GM19023 (cell line): ENCODE results near the gene RNF181.
A peak's percentile ranks its signal among the peaks of the same experiment; 100 is the strongest.
"Not testable (repeated sequence)": the region's sequence is repeated elsewhere in the genome, so short reads cannot be mapped to it uniquely, and the experiment has no call there.

Experiments
- ATAC-seq: cut with Tn5 transposase; IDR thresholded peaks from one replicate; pipeline ENCODE4 v1.9.1; 2021; ENCODE audit warnings: mild to moderate bottlenecking, moderate library complexity; ENCODE audit not compliant: unreplicated experiment

Gene RNF181

GRCh38 chr2:85577063-85577385 lies 18.5 kb upstream of the RNF181 start:
- ATAC-seq = no peak

DNA sequence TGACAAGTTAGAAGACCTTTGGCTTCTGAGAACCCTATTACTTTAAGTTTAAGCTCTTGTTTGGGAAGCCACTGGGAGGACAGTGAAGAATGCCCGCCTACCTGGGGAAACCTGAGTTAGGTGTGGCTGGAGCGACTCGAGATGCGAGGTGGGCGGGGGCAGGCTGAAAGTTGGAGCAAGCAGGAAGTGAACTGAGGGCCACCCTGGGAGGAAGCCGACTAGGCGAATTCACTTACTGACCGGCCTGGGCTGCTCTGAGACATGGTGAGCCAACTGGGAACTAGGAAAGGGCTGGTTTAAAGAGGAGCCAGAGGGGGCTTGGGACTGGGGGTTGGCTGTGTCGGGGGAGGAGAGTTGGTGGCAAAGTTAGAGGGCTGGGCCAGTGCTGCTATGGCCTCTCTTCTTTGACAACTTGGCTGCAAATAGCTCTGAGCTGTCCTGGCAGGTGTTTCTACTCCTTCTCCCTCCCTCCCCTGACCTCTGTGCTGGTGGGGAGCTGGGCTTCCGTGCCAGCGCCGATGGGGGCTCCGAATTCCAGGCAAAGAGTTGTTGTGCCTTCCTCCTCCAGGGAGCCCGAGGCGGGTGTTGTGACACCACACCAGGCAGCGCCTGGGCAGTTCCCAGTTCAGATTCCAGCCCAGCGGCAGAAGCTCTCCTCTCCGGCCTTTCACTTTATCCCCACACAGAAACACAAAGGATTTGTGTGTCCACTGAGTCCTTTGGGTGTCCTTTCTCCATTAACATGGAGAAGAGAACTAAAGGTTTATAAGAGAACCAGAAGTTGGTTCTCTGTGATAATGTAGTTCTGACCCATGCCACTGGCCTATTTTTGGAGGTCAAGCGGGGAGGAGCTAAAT lies 17.9 kb upstream of the RNF181 start, which contains the start of gene VAMP8:
Gene VAMP8, plus strand, starts transcription at position 201 of the 857 bp plus-strand sequence. Its CDS starts 61 bp downstream, at position 262.
- ATAC-seq = peak; percentile 62

DNA sequence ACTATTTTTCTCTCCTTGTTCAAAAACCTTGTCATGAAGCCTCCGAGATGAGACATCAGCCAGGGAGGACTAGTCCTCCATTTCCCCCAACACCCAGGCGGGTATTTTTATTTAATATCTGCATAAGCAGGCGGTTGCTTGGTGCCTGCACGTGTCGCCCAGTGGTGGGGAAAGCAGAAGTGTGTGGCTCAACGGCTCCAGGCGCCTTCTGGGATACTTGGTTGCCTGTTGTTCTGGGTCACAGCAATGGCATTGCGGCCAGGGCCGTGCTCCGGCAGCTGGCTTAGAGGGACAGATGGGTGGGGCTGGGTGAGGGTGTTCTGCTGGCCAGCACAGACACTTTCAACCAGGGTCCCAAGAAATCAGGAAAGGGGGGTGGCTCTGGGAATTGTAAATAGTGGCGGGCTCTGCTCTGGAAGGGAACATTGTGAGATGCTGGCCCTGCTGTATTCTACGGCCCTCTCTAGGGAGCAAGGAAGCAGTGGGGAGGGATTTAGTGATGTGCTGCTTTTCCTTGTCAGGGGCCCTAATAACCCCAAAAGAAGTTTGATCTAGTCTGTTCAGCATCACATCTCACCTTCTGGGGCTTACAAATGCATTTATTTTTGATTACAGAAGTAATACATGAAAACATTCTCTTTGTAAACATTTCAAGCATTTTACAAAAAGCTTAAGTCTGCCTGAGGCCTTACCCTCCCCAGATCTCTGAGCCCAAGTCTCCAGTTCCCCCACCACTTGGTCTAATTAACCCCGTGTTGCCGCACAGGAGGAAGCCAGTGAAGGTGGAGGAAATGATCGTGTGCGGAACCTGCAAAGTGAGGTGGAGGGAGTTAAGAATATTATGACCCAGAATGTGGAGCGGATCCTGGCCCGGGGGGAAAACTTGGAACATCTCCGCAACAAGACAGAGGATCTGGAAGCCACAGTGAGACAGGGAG lies 17.0 kb upstream of the RNF181 start:
- ATAC-seq = peak; percentile 44

DNA sequence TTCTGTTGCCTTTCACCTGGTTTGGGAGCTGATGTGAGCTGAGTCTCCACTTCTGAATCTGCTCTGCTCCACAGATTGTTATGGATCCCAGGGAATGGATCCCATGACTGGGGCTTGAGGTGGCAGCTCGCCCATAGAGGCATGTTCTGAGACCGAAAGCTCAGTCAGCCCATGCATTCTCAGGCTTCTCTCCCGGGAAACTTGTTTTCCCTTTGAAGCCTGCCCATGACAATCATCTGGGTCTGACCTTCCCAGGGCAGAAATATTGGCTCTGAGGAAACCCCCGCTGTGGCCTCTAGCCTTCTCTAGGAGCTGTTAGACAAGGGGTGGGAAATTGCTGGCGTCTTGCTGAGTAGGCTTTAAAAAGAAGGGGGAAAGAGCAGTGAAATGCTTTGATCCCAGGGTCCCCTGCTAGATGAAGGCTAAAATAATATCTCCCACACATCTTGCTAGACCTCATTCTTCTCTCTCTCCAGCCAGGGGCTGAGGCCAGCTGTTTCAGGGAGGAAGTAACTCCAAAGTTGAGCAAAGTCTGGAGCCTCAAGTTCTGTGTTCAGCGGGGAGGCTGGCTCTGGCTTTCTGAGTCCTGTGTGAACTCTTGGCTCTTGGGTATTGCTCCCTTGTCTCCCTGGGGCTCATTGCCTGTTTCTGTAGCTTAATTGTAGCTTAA lies 16.1 kb upstream of the RNF181 start:
- no peak for ATAC-seq

DNA sequence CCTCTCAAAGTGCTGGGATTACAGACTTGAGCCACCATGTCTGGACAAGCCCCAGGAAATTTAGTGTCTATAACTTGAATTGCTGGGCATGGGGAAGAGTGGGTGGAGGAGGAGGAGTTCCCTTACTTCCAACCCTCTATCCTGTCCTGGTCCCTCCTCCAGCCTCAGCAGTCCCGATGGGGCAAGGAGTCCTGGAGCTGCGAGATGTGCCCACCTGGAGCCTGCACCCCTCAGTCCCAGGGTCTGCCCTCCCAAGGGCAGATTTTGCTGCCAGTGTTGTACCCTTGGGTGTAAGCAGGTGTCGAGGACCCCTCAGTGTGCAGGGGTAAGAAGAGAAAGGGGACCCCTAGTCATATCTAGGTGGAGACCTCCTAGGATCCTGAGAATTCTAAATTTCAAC lies 15.3 kb upstream of the RNF181 start:
- ATAC-seq = no peak

- ATAC-seq = no peak
Observed at GRCh38 chr2:85582492-85582891, 13.1 kb upstream of the RNF181 start.

GRCh38 chr2:85583667-85584353 lies 11.7 kb upstream of the RNF181 start:
- ATAC-seq = no peak

- ATAC-seq = peak; percentile 72
Observed at GRCh38 chr2:85584354-85584856, 11.1 kb upstream of the RNF181 start, which contains the start of gene VAMP5. Gene VAMP5 (plus strand): TSS chr2:85584431. CDS start chr2:85584491, 60 bp downstream.

GRCh38 chr2:85584857-85585780 lies 10.4 kb upstream of the RNF181 start:
- ATAC-seq = peak; percentile 50

GRCh38 chr2:85585781-85586105 lies 9.8 kb upstream of the RNF181 start:
- ATAC-seq = no peak

DNA sequence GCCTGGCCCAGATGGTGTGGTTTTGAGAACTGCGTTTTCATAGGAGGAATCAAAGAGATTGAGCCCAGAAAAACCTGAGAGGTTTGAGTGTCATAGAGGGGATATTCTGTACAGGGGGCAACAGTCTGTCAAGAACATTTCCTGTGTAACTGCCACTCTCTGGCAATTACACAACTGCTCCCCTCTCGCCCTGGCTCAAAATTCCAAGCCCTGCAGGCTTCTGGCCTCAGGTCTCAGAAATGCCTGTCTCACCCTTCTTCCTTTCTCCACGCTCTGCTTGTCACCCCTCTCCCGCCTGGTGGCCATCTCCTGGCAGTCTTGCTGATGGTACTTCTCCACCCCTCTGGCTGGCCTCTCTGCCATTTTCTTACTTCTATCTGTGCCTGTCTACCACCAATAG lies 7.3 kb upstream of the RNF181 start:
- no peak for ATAC-seq

GRCh38 chr2:85588645-85589044 lies 6.9 kb upstream of the RNF181 start:
- no peak for ATAC-seq

DNA sequence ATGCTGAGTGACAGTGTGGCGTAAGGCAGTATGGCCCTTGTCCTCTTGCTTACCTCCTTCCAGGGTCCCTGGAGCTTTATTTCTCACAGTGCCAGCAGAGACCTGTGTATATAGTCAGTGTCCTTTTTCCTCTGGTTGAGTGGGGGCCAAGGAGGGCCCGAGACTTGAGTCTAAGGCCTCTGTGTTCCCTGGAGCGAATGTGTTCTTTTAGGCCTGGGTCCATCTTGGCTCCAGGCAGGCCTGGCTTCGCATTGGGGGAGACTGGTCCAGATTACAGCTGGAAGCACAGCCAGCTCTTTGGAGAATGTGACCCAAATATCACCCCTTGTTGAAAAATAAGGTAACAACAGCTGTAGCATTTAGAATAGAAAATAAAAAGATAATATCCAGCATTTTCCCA lies 6.4 kb upstream of the RNF181 start:
- no peak for ATAC-seq

DNA sequence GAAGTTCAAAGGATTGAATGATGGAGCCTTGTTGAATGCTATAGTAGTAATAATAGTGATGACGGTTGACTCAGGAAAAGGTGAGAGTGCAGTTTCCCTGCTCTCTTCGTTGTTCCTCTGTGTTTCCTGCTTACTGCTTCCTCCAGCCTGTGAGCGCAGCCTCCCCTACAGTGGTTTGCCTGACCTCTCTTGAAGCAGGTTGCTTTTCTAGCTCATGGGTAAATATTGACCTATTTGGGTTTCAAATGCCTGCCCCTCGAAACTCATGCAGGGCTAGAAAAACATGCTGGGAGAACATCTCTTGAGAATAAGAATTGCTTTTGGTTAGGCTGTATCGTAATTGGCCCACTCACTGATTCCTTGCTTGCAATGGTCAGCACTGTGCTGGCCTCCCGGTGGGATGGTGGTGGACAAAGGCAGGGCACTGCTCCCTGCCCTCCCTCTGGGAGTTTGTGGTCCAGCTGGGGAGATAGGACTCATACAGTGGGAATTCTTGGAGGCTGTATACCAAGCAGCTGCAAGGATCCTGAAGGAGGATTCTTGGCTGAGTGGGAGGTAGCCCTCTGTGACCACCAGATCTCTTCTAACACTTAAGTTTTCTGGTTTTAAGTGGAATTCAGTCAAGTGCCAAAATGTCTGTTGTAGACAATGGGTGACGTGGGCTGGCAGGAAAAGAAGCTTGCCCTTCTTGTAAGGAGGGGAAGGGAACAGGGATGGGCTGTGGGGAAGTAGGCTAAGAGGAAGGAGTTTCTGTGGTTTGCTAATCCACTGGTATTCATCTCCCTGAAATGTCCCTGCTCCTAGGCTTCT lies 5.4 kb upstream of the RNF181 start:
- no peak for ATAC-seq

GRCh38 chr2:85590950-85591349 lies 4.6 kb upstream of the RNF181 start:
- no peak for ATAC-seq

DNA sequence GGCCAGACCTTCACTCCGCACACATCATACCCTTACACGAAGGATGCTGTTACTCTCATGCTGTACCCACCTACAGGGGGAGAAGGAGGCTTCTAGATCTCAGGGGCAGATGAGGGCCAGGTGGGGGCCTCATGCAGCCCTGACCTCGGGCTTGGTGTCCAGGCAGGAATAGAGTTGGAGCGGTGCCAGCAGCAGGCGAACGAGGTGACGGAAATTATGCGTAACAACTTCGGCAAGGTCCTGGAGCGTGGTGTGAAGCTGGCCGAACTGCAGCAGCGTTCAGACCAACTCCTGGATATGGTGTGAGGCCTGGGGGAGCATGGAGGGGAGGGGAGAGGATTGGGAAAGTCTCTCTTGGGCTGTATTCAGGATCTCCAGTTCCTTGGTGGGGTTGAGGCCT lies 4.0 kb upstream of the RNF181 start:
- no peak for ATAC-seq

- not testable (repeated sequence) for ATAC-seq
Observed at GRCh38 chr2:85592299-85592698, 3.2 kb upstream of the RNF181 start.

DNA sequence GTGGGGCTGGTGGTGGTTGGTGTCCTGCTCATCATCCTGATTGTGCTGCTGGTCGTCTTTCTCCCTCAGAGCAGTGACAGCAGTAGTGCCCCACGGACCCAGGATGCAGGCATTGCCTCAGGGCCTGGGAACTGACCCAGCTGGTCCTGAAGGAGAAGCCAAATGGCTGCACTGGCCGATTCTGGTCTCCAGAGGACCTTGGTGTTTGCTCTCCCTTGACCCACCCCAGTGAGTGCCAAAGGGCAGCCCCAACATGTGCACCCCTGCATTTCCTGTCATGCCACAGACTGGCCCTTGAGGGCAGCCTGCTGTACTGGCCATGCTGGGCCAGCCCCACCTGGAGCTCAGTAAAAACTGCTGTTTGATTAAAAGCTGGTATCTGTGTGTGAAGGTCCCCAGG lies 2.5 kb upstream of the RNF181 start:
- ATAC-seq = no peak
